Measurements from ENCODE around the gene P2RX6. TPM values are rescaled to one million over a fixed set of nuclear protein-coding genes. Genes with fewer than 3 reads are reported as not detected.

P2RX6 gene
- total RNA-seq, 1 donor from 2014 or later, result not detected

- Mint-ChIP-seq H3K4me3 (ENCODE audit: unreplicated experiment) (no peak overlapping the region), H3K4me1 (ENCODE audit: unreplicated experiment) (peaks cover 2% of the 10 kb centered on the region), H3K27me3 (ENCODE audit: unreplicated experiment) (peaks cover 6% of the 10 kb centered on the region), H3K36me3 (ENCODE audit: low read depth, unreplicated experiment) (peaks cover 8% of the 10 kb centered on the region), H3K27ac (ENCODE audit: unreplicated experiment) (no peak overlapping the region), H3K9me3 (ENCODE audit: unreplicated experiment) (no peaks in the 10 kb centered on the region)
- no peak for TF ChIP-seq CTCF (IDR thresholded peaks at IDR 0.05; ENCODE audit: unreplicated experiment)
- no peak for DNase-seq (ENCODE audit: low spot score)
These were observed 18.9 kb upstream of the P2RX6 start for GRCh38 chr22:20996031-20996410.

- no peak overlapping the region for H3K4me3 Mint-ChIP-seq (ENCODE audit: unreplicated experiment)
- no peak for DNase-seq (ENCODE audit: low spot score)
- H3K27me3 Mint-ChIP-seq (ENCODE audit: unreplicated experiment), result peaks cover 7% of the 10 kb centered on the region
- no peak for TF ChIP-seq CTCF (IDR thresholded peaks at IDR 0.05; ENCODE audit: unreplicated experiment)
- H3K9me3 Mint-ChIP-seq (ENCODE audit: unreplicated experiment), result no peaks in the 10 kb centered on the region
- H3K36me3 Mint-ChIP-seq (ENCODE audit: low read depth, unreplicated experiment), result peaks cover 8% of the 10 kb centered on the region
- H3K27ac Mint-ChIP-seq (ENCODE audit: unreplicated experiment), result no peak overlapping the region
- H3K4me1 Mint-ChIP-seq (ENCODE audit: unreplicated experiment), result peaks cover 4% of the 10 kb centered on the region
These were observed 18.1 kb upstream of the P2RX6 start for GRCh38 chr22:20996598-20997535.

- peaks cover 8% of the 10 kb centered on the region for H3K27me3 Mint-ChIP-seq (ENCODE audit: unreplicated experiment)
- peaks cover 8% of the 10 kb centered on the region for H3K36me3 Mint-ChIP-seq (ENCODE audit: low read depth, unreplicated experiment)
- no peaks in the 10 kb centered on the region for H3K9me3 Mint-ChIP-seq (ENCODE audit: unreplicated experiment)
- H3K27ac Mint-ChIP-seq (ENCODE audit: unreplicated experiment), result no peak overlapping the region
- peaks cover 4% of the 10 kb centered on the region for H3K4me1 Mint-ChIP-seq (ENCODE audit: unreplicated experiment)
- H3K4me3 Mint-ChIP-seq (ENCODE audit: unreplicated experiment), result no peak overlapping the region
- no peak for TF ChIP-seq CTCF (IDR thresholded peaks at IDR 0.05; ENCODE audit: unreplicated experiment)
- DNase-seq (ENCODE audit: low spot score), result no peak
These were observed 17.3 kb upstream of the P2RX6 start for GRCh38 chr22:20997536-20998257.

- DNase-seq (ENCODE audit: low spot score), result no peak
- H3K4me3 Mint-ChIP-seq (ENCODE audit: unreplicated experiment), result no peak overlapping the region
- H3K27ac Mint-ChIP-seq (ENCODE audit: unreplicated experiment), result peak overlapping the region; percentile 24
- peaks cover 10% of the 10 kb centered on the region for H3K4me1 Mint-ChIP-seq (ENCODE audit: unreplicated experiment)
- no peaks in the 10 kb centered on the region for H3K9me3 Mint-ChIP-seq (ENCODE audit: unreplicated experiment)
- TF ChIP-seq CTCF (IDR thresholded peaks at IDR 0.05; ENCODE audit: unreplicated experiment), result no peak
- peaks cover 13% of the 10 kb centered on the region for H3K27me3 Mint-ChIP-seq (ENCODE audit: unreplicated experiment)
- H3K36me3 Mint-ChIP-seq (ENCODE audit: low read depth, unreplicated experiment), result peaks cover 8% of the 10 kb centered on the region
These were observed 16.3 kb upstream of the P2RX6 start for GRCh38 chr22:20998411-20999336.

All from endothelial cell (in vitro differentiated cells).